Measurements from ENCODE around the gene PGBD5. TPM values are rescaled to one million over a fixed set of nuclear protein-coding genes. Genes with fewer than 3 reads are reported as not detected.

PGBD5 gene
- total and polyA plus RNA-seq, 2 of the 13 experiments (the other 11 are each of a cell fraction or from before 2014, with no cell fraction given), result 0.04 to 0.13 TPM

DNA sequence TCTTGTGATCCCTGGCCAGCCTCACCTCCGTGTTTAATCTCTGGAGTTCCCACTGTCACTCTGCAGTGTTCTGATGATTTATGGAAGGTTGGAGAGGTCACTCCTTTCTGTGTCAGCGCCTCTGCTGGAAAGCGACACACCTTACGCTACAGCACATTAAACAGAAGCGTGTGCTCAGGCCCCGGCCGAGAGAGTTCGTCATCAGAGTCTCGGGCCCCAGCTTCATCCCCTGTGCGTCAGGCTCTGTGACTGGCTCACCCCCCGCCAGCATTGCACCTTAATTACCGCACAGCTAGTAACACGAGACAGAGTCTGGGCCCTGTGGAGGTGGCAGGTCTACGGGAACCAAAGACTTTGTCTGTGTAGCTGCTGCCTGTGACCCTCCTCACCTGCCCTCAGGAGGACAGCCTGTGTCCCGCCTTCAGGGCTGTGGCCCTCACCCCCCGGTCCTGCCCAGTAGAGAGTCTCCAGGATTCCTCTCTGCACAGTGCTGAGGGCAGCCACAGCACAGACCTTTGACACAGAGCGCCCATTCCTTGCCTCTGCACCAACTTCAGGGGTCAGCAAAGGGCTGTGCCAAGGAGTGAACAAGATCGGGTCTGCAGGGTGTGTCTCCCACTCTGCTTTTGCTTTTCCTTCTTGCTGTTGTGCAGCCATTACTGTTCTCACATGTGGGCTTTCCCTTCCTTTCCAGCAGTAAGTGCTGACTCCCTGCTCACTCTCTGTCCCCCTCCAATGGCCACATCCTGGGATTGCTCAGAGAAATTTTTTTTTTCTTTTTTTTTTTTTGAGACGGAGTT is 157.6 kb downstream of the PGBD5 start (continued):
- TF ChIP-seq, protein P1, sequence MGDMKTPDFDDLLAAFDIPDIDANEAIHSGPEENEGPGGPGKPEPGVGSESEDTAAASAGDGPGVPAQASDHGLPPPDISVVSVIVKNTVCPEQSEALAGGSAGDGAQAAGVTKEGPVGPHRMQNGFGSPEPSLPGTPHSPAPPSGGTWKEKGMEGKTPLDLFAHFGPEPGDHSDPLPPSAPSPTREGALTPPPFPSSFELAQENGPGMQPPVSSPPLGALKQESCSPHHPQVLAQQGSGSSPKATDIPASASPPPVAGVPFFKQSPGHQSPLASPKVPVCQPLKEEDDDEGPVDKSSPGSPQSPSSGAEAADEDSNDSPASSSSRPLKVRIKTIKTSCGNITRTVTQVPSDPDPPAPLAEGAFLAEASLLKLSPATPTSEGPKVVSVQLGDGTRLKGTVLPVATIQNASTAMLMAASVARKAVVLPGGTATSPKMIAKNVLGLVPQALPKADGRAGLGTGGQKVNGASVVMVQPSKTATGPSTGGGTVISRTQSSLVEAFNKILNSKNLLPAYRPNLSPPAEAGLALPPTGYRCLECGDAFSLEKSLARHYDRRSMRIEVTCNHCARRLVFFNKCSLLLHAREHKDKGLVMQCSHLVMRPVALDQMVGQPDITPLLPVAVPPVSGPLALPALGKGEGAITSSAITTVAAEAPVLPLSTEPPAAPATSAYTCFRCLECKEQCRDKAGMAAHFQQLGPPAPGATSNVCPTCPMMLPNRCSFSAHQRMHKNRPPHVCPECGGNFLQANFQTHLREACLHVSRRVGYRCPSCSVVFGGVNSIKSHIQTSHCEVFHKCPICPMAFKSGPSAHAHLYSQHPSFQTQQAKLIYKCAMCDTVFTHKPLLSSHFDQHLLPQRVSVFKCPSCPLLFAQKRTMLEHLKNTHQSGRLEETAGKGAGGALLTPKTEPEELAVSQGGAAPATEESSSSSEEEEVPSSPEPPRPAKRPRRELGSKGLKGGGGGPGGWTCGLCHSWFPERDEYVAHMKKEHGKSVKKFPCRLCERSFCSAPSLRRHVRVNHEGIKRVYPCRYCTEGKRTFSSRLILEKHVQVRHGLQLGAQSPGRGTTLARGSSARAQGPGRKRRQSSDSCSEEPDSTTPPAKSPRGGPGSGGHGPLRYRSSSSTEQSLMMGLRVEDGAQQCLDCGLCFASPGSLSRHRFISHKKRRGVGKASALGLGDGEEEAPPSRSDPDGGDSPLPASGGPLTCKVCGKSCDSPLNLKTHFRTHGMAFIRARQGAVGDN (CRISPR knock-in tag; IDR thresholded peaks at IDR 0.05), result no peak
- no peak for TF ChIP-seq ZNF282 (IDR thresholded peaks at IDR 0.05; ENCODE audit: partially characterized antibody)
- no peak for TF ChIP-seq ZNF841 (CRISPR knock-in tag; IDR thresholded peaks at IDR 0.05; ENCODE audit: borderline replicate concordance)
- no peak for TF ChIP-seq ZNF577 (CRISPR knock-in tag; IDR thresholded peaks at IDR 0.05; ENCODE audit: borderline replicate concordance, low read depth)
- TF ChIP-seq, protein P2, sequence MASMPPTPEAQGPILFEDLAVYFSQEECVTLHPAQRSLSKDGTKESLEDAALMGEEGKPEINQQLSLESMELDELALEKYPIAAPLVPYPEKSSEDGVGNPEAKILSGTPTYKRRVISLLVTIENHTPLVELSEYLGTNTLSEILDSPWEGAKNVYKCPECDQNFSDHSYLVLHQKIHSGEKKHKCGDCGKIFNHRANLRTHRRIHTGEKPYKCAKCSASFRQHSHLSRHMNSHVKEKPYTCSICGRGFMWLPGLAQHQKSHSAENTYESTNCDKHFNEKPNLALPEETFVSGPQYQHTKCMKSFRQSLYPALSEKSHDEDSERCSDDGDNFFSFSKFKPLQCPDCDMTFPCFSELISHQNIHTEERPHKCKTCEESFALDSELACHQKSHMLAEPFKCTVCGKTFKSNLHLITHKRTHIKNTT (CRISPR knock-in tag; IDR thresholded peaks at IDR 0.05), result no peak
- TF ChIP-seq HNRNPH1 (optimal IDR thresholded peaks at IDR 0.05; ENCODE audit: low read depth, low read length), result no peak
- no peak for TF ChIP-seq ZFP91 (CRISPR knock-in tag; IDR thresholded peaks at IDR 0.05; ENCODE audit: borderline replicate concordance)
- TF ChIP-seq RXRA (CRISPR knock-in tag; IDR thresholded peaks at IDR 0.05), result 0 out of 2 replicates have a peak, but pooled peaks have one; percentile 13
- no peak for TF ChIP-seq ETV5 (CRISPR knock-in tag; IDR thresholded peaks at IDR 0.05; ENCODE audit: borderline replicate concordance)
